Measurements from ENCODE around the gene CCNYL1. TPM values are rescaled to one million over a fixed set of nuclear protein-coding genes. Genes with fewer than 3 reads are reported as not detected.

The CCNYL1 gene
- 1 to 10 TPM; 5.7 to 9.7 TPM for total RNA-seq

GRCh38 chr2:207710814-207711740 is at the start of gene CCNYL1:
TSS of gene CCNYL1 (plus strand) at chr2:207711640. CDS start at chr2:207711897, 257 bp downstream.
- Histone ChIP-seq H3K36me3 (no peaks in the 10 kb centered on the region), H3K4me3 (peak within 1 kb of the TSS; percentile 84 to 95), H3K27me3 (replicated peaks; ENCODE audit: insufficient read depth) (no peaks in the 10 kb centered on the region), H3K27ac (peak within 1 kb of the TSS; percentile 84 to 87), H3K9me3 (no peaks in the 10 kb centered on the region), H3K4me1 (replicated peaks) (no peaks in the 10 kb centered on the region)
- DNase-seq (ENCODE audit: low spot score) = peak; percentile 99
- under 1% methylated on average over 60 of the region's 60 CpGs for WGBS
- intact Hi-C loops (cut with DNase I) = loop anchor here (5.0 kb wide), 1 partner anchor 84 kb away; the partner anchor contains the start of gene METTL21A
- TF ChIP-seq, protein P1, sequence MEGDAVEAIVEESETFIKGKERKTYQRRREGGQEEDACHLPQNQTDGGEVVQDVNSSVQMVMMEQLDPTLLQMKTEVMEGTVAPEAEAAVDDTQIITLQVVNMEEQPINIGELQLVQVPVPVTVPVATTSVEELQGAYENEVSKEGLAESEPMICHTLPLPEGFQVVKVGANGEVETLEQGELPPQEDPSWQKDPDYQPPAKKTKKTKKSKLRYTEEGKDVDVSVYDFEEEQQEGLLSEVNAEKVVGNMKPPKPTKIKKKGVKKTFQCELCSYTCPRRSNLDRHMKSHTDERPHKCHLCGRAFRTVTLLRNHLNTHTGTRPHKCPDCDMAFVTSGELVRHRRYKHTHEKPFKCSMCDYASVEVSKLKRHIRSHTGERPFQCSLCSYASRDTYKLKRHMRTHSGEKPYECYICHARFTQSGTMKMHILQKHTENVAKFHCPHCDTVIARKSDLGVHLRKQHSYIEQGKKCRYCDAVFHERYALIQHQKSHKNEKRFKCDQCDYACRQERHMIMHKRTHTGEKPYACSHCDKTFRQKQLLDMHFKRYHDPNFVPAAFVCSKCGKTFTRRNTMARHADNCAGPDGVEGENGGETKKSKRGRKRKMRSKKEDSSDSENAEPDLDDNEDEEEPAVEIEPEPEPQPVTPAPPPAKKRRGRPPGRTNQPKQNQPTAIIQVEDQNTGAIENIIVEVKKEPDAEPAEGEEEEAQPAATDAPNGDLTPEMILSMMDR (IDR thresholded peaks at IDR 0.05) = peak in 3 of 4 experiments; percentile 37 to 94 (median 72)
- TF ChIP-seq POLR2AphosphoS5 (IDR thresholded peaks at IDR 0.05) = peak; percentile 95
- peak; percentile 95 for TF ChIP-seq POLR2A (IDR thresholded peaks at IDR 0.05)

GRCh38 chr2:207662203-207662602 is 49.2 kb upstream of the CCNYL1 start:
- intact Hi-C loops (cut with DNase I) = no loop called here
- WGBS = 93% methylated on average over 2 of the region's 2 CpGs
- no peaks in the 10 kb centered on the region for H3K4me1 ChIP-seq (replicated peaks)
- H3K4me3 ChIP-seq = no peak overlapping the region
- H3K36me3 ChIP-seq = no peaks in the 10 kb centered on the region
- no peak for DNase-seq (ENCODE audit: low spot score)
- no peaks in the 10 kb centered on the region for H3K27me3 ChIP-seq (replicated peaks; ENCODE audit: insufficient read depth)
- TF ChIP-seq, protein P1 (IDR thresholded peaks at IDR 0.05) = no peak
- TF ChIP-seq POLR2AphosphoS5 (IDR thresholded peaks at IDR 0.05) (no peak), POLR2A (IDR thresholded peaks at IDR 0.05) (no peak)
- no peaks in the 10 kb centered on the region for H3K9me3 ChIP-seq
- no peak overlapping the region for H3K27ac ChIP-seq

DNA sequence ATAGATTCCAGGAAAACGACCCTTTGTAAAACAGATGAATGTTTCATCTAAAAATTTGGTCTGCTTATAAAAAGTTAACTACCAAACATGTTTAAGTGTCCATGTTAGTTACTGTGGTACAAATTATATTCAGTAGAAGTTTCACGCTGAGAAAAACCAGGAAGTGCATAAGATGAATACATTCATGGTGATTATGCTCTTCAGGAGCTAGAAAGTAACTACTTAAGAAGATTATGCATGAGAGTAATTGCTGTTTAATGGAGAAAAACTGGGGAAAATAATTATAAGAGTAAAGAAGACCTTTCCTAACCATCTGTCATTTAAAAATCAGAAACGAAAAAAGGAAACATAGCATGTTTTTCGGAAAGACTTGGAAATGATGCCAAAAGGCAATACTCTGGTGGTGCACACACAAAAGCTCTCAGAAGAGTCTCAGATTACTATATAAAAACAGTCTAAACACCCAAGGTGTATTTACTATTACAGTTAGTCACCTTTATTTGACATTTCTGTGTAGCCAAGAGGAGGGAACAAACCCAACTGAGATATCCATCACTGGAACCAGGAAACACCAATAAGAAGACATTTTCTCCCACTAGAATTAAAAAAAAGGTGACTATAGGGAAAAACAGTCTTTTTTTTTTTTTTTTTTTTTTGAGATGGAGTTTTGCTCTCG is 47.4 kb upstream of the CCNYL1 start:
- Histone ChIP-seq H3K4me3 (no peak overlapping the region), H3K4me1 (replicated peaks) (no peaks in the 10 kb centered on the region), H3K27me3 (replicated peaks; ENCODE audit: insufficient read depth) (no peaks in the 10 kb centered on the region), H3K27ac (no peak overlapping the region), H3K36me3 (no peaks in the 10 kb centered on the region), H3K9me3 (no peaks in the 10 kb centered on the region)
- peak; percentile 50 for TF ChIP-seq POLR2AphosphoS5 (IDR thresholded peaks at IDR 0.05)
- TF ChIP-seq, protein P1 (IDR thresholded peaks at IDR 0.05) = no peak
- intact Hi-C loops (cut with DNase I) = no loop called here
- 26% methylated on average over 5 of the region's 5 CpGs for WGBS
- no peak for DNase-seq (ENCODE audit: low spot score)

- no peaks in the 10 kb centered on the region for H3K4me1 ChIP-seq (replicated peaks)
- TF ChIP-seq, protein P1 (IDR thresholded peaks at IDR 0.05) = no peak
- TF ChIP-seq POLR2A (IDR thresholded peaks at IDR 0.05) (no peak), POLR2AphosphoS5 (IDR thresholded peaks at IDR 0.05) (no peak)
- DNase-seq (ENCODE audit: low spot score) = no peak
- WGBS = 59% methylated on average over 6 of the region's 6 CpGs
- H3K36me3 ChIP-seq = no peaks in the 10 kb centered on the region
- intact Hi-C loops (cut with DNase I) = no loop called here
- H3K27ac ChIP-seq = no peak overlapping the region
- no peak overlapping the region for H3K4me3 ChIP-seq
- H3K27me3 ChIP-seq (replicated peaks; ENCODE audit: insufficient read depth) = no peaks in the 10 kb centered on the region
- H3K9me3 ChIP-seq = no peaks in the 10 kb centered on the region
Measured at GRCh38 chr2:207670887-207671286, 40.6 kb upstream of the CCNYL1 start.

All from prostate gland (tissue), 2 donors.